GM12878 (cell line): ENCODE results near the gene POR. TPM values are rescaled to one million over a fixed set of nuclear protein-coding genes. Genes with fewer than 3 reads are reported as not detected.

Experiments used
- ATAC-seq: fragments of 200-7000 bp; cut with Tn5 transposase; 3 replicates; pipeline ENCODE4 v1.9.1; 2020; ENCODE audit warnings: mild to moderate bottlenecking, moderate library complexity
- BruUV-seq: library from RNA; stranded (reverse); fragments of 400-500 nt; replicated peaks from 2 replicates; lab custom pipeline; 2021; lab: Mats Ljungman, UMichigan
- CTCF ChIA-PET: fragments of 300-600 bp; sonication (Branson Sonifier 250); formaldehyde crosslinking; extraction: SDS; loops from one replicate; lab custom pipeline; 2021; ENCODE audit warnings: inconsistent platforms; lab: Yijun Ruan, JAX
- POLR2A ChIA-PET: fragments of 350-600 bp; formaldehyde crosslinking; extraction: SDS; loops from one replicate; lab custom pipeline; 2021; ENCODE audit warnings: inconsistent platforms; lab: Charles Lee
- RAD21 ChIA-PET: fragments of 300-600 bp; sonication (Branson Sonifier 250); formaldehyde crosslinking; loops from one replicate; lab custom pipeline; 2023; ENCODE audit warnings: antibody characterized with exemption; ENCODE audit not compliant: unreplicated experiment; lab: Charles Lee
- SMC1A ChIA-PET: fragments of 300-600 bp; sonication (Branson Sonifier 250); formaldehyde crosslinking; loops from one replicate; lab custom pipeline; 2023; ENCODE audit not compliant: unreplicated experiment, uncharacterized antibody; lab: Charles Lee
- DNase-seq: peaks from one replicate; pipeline ENCODE4 v3.0.0-alpha.2; 2011; ENCODE audit warnings: low read depth, low spot score
- FAIRE-seq: peaks from 3 replicates; lab custom pipeline; 2011; peaks lifted over from hg19 to GRCh38; lab: Jason Lieb, UNC
- H2AFZ ChIP-seq: 2 replicates; pipeline ENCODE4 v1.6.0; 2011; ENCODE audit warnings: low read depth, low read length, control low read depth; ENCODE audit not compliant: control insufficient read depth
- H3K27ac ChIP-seq: 2 replicates; pipeline ENCODE4 v1.5.1; 2011; ENCODE audit warnings: control low read depth; ENCODE audit not compliant: control insufficient read depth, insufficient read depth
- H3K27me3 ChIP-seq, 2 experiments: replicated peaks in 1 of 2; 2 replicates each; pipeline versions ENCODE4 v1.6.0 to v1.6.1; 2011; ENCODE audit warnings: low read length in 1 of 2; ENCODE audit not compliant: control insufficient read depth in 2 of 2, insufficient read depth in 2 of 2
- H3K36me3 ChIP-seq, 2 experiments: 2 replicates each; pipeline ENCODE4 v1.5.1; 2011; ENCODE audit warnings: low read length in 1 of 2; ENCODE audit not compliant: control insufficient read depth in 2 of 2, insufficient read depth in 2 of 2
- H3K4me1 ChIP-seq: 2 replicates; pipeline ENCODE4 v1.6.1; 2011; ENCODE audit warnings: mild to moderate bottlenecking, low read length, moderate library complexity, mixed read lengths; ENCODE audit not compliant: control insufficient read depth, insufficient read depth
- H3K4me2 ChIP-seq: 2 replicates; pipeline ENCODE4 v1.6.0; 2011; ENCODE audit warnings: control low read depth; ENCODE audit not compliant: control insufficient read depth, insufficient read depth
- H3K4me3 ChIP-seq: fragments of 200-600 bp; sonication (generic); 2 replicates; pipeline ENCODE4 v1.5.1; 2016
- H3K79me2 ChIP-seq: 2 replicates; pipeline ENCODE4 v1.6.0; 2011; ENCODE audit warnings: low read length; ENCODE audit not compliant: control insufficient read depth, insufficient read depth
- H3K9ac ChIP-seq: 2 replicates; pipeline ENCODE4 v1.8.0; 2011; ENCODE audit warnings: low read length, control low read depth, mixed read lengths; ENCODE audit not compliant: control insufficient read depth, insufficient read depth
- H3K9me3 ChIP-seq: replicated peaks from 3 replicates; pipeline ENCODE4 v1.5.1; 2011; ENCODE audit warnings: mild to moderate bottlenecking, low read length; ENCODE audit not compliant: control insufficient read depth, insufficient read depth
- H4K20me1 ChIP-seq: 2 replicates; pipeline ENCODE4 v1.6.0; 2011; ENCODE audit not compliant: control insufficient read depth, insufficient read depth
- POLR2A ChIP-seq: IDR thresholded peaks from 2 replicates; pipeline ENCODE4 v1.6.1; 2011; ENCODE audit warnings: low read depth, mild to moderate bottlenecking, low read length
- RB1 ChIP-seq: fragments of 450-650 bp; formaldehyde crosslinking; IDR thresholded peaks from 2 replicates; pipeline ENCODE4 v1.6.1; 2017; ENCODE audit warnings: mild to moderate bottlenecking, borderline replicate concordance
- SUPT20H ChIP-seq: IDR thresholded peaks from 2 replicates; pipeline ENCODE4 v1.6.1; 2011; ENCODE audit warnings: low read depth, mild to moderate bottlenecking, low read length, moderate library complexity, borderline replicate concordance; ENCODE audit not compliant: control insufficient read depth
- WGBS: methylation state at CpG from one replicate; pipeline ENCODE4 v1.1.6; 2016; ENCODE audit warnings: low lambda C conversion rate; ENCODE audit not compliant: insufficient replicate concordance, insufficient coverage; ENCODE audit errors: missing lambda C conversion rate; 5-methylcytosine and 5-hydroxymethylcytosine counted together
- in situ Hi-C: fragments of 300-500 bp; cut with MboI; formaldehyde crosslinking; loops from 9 replicates; pipeline ENCODE4 v1.14.3; 2018; ENCODE audit warnings: mixed read lengths
- intact Hi-C: fragments of 100-400 bp; cut with micrococcal nuclease; formaldehyde crosslinking; loops from one replicate; pipeline ENCODE4 v1.14.2; 2022; ENCODE audit not compliant: unreplicated experiment
- polyA plus RNA-seq, 11 experiments: library from polyadenylated mRNA; depleted of rRNA in 4 of 11; unstranded in 6 of 11; stranded (reverse) in 5 of 11; fragments of >200 nt; fragmentation: Nextera tagmentation in 4 of 11; fragmentation: Illumina TruSeq in 1 of 11; extraction: Ambion mirVana in 4 of 11; extraction: Trizol in 1 of 11; gene quantifications; 1 replicate in 1 of 11; 2 replicates in 10 of 11; pipeline versions ENCODE4 v1.2.1 to v1.2.3, GENCODE V29; 2011 to 2016; ENCODE audit warnings: inconsistent platforms in 2 of 11, missing spikeins in 2 of 11, low read depth in 1 of 11
- total RNA-seq, 4 experiments: library from RNA; depleted of rRNA in 3 of 4; stranded (reverse); fragments of >200 nt in 3 of 4; fragmentation: Illumina TruSeq in 1 of 4; extraction: Trizol in 1 of 4; gene quantifications; 2 replicates each; pipeline versions ENCODE4 v1.2.1 to v1.2.3, GENCODE V29; 2013 to 2021

The POR gene
- total and polyA plus RNA-seq, 10 of the 15 experiments (the other 5 are each of a cell fraction or from before 2014, with no cell fraction given) = 2.2 to 75.8 (median 35.9) TPM

- in situ Hi-C loops = no loop called here
These were observed 26.3 kb upstream of the POR start for GRCh38 chr7:75888464-75889222.

GRCh38 chr7:75889223-75889825 is 25.6 kb upstream of the POR start:
- ATAC-seq (no peak), DNase-seq (no peak), FAIRE-seq (no peak)
- H3K79me2 ChIP-seq = no peaks in the 10 kb centered on the region
- no peak overlapping the region for H3K4me3 ChIP-seq
- no peak for TF ChIP-seq SUPT20H
- peak; percentile 57 for TF ChIP-seq POLR2A
- peaks cover 3% of the 10 kb centered on the region in 2 experiments; a peak in 2 of 4 replicates for H3K36me3 ChIP-seq
- POLR2A ChIA-PET = interaction anchor here (0.6 kb wide), 1 partner anchor 423 kb away, joined by 5 read pairs; no protein-coding TSS in a partner anchor
- H3K9ac ChIP-seq = no peak overlapping the region
- CTCF ChIA-PET = no interaction called here
- no peaks in the 10 kb centered on the region for H3K9me3 ChIP-seq
- H3K4me1 ChIP-seq = no peaks in the 10 kb centered on the region
- intact Hi-C loops = no loop called here
- H2AFZ ChIP-seq = no peak overlapping the region
- H3K27me3 ChIP-seq = no peaks in the 10 kb centered on the region
- WGBS = 87% methylated on average over 11 of the region's 11 CpGs
- BruUV-seq = no TSS peak
- no peaks in the 10 kb centered on the region for H4K20me1 ChIP-seq
- SMC1A ChIA-PET = no interaction called here
- in situ Hi-C loops = no loop called here
- RAD21 ChIA-PET = interaction anchor here (1.3 kb wide), 1 partner anchor 131 kb away, joined by 4 read pairs; no protein-coding TSS in a partner anchor
- no peak overlapping the region for H3K27ac ChIP-seq
- H3K4me2 ChIP-seq = no peak overlapping the region

More at GRCh38 chr7:75888464-75889222, 26.3 kb upstream of the POR start:
- no peak overlapping the region for H3K4me3 ChIP-seq
- no peak overlapping the region for H3K27ac ChIP-seq
- ATAC-seq (no peak), DNase-seq (no peak), FAIRE-seq (no peak)
- ChIA-PET SMC1A (no interaction called here), POLR2A (no interaction called here), RAD21 (no interaction called here), CTCF (no interaction called here)
- no peaks in the 10 kb centered on the region for H4K20me1 ChIP-seq
- H3K4me1 ChIP-seq = no peaks in the 10 kb centered on the region
- WGBS = 94% methylated on average over 21 of the region's 23 CpGs
- TF ChIP-seq POLR2A (peak; percentile 51; the same call in 1 of the 2 replicates), RB1 (no peak)
- no peak overlapping the region for H3K9ac ChIP-seq
- peaks cover 3% of the 10 kb centered on the region in 2 experiments; a peak in 2 of 4 replicates for H3K36me3 ChIP-seq
- H3K4me2 ChIP-seq = no peak overlapping the region
- no TSS peak for BruUV-seq
- no peaks in the 10 kb centered on the region for H3K79me2 ChIP-seq
- H2AFZ ChIP-seq = no peak overlapping the region
- H3K9me3 ChIP-seq = no peaks in the 10 kb centered on the region
- intact Hi-C loops = no loop called here
- H3K27me3 ChIP-seq = no peaks in the 10 kb centered on the region
